ENCODE data around the gene TMC8.

The TMC8 gene, protein sequence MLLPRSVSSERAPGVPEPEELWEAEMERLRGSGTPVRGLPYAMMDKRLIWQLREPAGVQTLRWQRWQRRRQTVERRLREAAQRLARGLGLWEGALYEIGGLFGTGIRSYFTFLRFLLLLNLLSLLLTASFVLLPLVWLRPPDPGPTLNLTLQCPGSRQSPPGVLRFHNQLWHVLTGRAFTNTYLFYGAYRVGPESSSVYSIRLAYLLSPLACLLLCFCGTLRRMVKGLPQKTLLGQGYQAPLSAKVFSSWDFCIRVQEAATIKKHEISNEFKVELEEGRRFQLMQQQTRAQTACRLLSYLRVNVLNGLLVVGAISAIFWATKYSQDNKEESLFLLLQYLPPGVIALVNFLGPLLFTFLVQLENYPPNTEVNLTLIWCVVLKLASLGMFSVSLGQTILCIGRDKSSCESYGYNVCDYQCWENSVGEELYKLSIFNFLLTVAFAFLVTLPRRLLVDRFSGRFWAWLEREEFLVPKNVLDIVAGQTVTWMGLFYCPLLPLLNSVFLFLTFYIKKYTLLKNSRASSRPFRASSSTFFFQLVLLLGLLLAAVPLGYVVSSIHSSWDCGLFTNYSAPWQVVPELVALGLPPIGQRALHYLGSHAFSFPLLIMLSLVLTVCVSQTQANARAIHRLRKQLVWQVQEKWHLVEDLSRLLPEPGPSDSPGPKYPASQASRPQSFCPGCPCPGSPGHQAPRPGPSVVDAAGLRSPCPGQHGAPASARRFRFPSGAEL

DNA sequence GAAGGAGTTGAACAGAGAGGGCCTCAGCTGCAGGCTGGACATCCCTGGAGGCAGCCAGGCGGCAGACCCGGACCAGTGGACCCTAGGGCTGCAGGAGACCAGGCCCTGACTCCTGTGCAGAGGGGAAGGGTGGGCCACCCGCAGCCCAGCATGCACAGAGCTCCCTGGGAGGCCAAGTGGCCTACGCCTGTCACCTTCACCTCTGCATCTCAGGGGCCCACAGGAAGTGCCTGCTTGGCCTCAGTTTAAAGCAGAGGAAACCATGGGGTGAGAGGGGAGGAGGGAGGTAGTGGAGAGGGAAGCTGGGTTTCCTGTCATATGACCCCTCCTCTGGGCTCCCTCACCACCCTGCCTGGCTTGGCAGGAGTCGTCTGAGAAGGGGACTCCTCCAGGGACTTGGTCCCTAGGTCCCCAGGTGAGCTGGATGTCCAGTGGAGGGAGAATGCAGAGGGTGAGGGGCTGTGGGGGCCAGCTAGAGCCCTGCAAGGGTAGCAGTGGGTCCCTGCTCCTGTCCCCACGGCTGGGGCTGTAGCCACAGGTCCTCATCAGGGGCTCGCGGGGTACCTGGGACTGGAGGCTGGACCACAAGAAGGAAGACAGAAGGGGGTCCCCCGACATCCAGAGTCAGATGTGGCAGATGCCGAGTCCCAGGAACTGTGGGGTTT is at the start of gene TMC8:
Gene TMC8, plus strand, starts transcription at position 335 of the 665 bp plus-strand sequence. CDS start 818 bp downstream, outside the sequence.
- TF ChIP-seq RAD21 (IDR thresholded peaks at IDR 0.05; ENCODE audit: low read depth) (no peak), YY1 (IDR thresholded peaks at IDR 0.05; ENCODE audit: low read depth) (no peak), TCF12 (IDR thresholded peaks at IDR 0.05; ENCODE audit: low read depth) (no peak), CEBPB (IDR thresholded peaks at IDR 0.05) (no peak)
- TF ChIP-seq, protein P1, sequence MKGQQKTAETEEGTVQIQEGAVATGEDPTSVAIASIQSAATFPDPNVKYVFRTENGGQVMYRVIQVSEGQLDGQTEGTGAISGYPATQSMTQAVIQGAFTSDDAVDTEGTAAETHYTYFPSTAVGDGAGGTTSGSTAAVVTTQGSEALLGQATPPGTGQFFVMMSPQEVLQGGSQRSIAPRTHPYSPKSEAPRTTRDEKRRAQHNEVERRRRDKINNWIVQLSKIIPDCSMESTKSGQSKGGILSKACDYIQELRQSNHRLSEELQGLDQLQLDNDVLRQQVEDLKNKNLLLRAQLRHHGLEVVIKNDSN (IDR thresholded peaks at IDR 0.05) = 0 out of 2 replicates have a peak, but pooled peaks have one; percentile 22
- TF ChIP-seq, protein P2, sequence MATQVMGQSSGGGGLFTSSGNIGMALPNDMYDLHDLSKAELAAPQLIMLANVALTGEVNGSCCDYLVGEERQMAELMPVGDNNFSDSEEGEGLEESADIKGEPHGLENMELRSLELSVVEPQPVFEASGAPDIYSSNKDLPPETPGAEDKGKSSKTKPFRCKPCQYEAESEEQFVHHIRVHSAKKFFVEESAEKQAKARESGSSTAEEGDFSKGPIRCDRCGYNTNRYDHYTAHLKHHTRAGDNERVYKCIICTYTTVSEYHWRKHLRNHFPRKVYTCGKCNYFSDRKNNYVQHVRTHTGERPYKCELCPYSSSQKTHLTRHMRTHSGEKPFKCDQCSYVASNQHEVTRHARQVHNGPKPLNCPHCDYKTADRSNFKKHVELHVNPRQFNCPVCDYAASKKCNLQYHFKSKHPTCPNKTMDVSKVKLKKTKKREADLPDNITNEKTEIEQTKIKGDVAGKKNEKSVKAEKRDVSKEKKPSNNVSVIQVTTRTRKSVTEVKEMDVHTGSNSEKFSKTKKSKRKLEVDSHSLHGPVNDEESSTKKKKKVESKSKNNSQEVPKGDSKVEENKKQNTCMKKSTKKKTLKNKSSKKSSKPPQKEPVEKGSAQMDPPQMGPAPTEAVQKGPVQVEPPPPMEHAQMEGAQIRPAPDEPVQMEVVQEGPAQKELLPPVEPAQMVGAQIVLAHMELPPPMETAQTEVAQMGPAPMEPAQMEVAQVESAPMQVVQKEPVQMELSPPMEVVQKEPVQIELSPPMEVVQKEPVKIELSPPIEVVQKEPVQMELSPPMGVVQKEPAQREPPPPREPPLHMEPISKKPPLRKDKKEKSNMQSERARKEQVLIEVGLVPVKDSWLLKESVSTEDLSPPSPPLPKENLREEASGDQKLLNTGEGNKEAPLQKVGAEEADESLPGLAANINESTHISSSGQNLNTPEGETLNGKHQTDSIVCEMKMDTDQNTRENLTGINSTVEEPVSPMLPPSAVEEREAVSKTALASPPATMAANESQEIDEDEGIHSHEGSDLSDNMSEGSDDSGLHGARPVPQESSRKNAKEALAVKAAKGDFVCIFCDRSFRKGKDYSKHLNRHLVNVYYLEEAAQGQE (IDR thresholded peaks at IDR 0.05; ENCODE audit: low read depth) = no peak

DNA sequence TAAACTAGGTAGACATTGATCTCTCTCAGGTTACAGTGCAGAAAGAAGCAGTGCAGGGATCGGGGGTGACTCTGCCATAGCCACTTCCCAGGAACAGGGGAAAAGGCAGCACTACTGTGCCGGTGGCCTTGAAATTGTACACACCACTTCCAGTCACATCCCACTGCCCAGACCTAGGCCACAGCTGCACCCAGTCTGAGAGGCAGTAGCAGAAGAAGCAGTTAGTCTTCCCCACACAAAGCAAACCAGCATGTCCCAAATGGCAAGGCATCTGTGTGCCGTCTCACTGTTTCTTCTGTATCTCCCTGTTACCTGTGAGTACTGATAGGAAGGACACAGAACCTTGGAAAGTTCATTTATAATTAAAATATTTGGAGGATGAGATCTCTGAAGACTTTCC is 49.0 kb upstream of the TMC8 start:
- TF ChIP-seq, protein P1 (IDR thresholded peaks at IDR 0.05) = no peak
- TF ChIP-seq EGR1 (IDR thresholded peaks at IDR 0.05) = no peak
- TF ChIP-seq CREB1 (IDR thresholded peaks at IDR 0.05; ENCODE audit: low read depth) = no peak
- TF ChIP-seq, protein P3, sequence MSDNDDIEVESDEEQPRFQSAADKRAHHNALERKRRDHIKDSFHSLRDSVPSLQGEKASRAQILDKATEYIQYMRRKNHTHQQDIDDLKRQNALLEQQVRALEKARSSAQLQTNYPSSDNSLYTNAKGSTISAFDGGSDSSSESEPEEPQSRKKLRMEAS (IDR thresholded peaks at IDR 0.05) = no peak
- no peak for TF ChIP-seq TEAD4 (IDR thresholded peaks at IDR 0.05)
- TF ChIP-seq TCF12 (IDR thresholded peaks at IDR 0.05; ENCODE audit: low read depth) = no peak
- no peak for TF ChIP-seq ZBTB7A (IDR thresholded peaks at IDR 0.05; ENCODE audit: low read depth)
- TF ChIP-seq, protein P2 (IDR thresholded peaks at IDR 0.05; ENCODE audit: low read depth) = no peak
- TF ChIP-seq NFIC (IDR thresholded peaks at IDR 0.05) = no peak
- TF ChIP-seq CEBPB (IDR thresholded peaks at IDR 0.05) = no peak

DNA sequence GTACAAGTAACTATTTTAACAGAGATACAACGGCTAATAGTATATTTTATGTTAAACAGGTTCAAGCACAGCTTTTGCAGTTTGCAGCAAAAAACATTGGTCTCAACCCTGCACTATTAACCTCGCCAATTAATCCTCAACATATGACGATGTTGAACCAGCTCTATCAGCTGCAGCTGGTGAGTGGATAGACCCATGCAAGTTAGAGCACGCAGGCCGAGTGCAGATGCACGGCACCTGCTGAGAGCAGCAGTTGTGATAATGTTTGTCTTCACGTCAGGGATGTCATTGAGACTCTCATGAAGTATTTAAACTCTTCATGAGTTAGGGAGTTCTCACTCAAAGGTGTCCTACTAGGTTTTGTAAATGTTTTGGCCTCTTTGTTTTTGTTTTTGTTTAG is 47.6 kb upstream of the TMC8 start:
- TF ChIP-seq NFIC (IDR thresholded peaks at IDR 0.05) (no peak), RAD21 (IDR thresholded peaks at IDR 0.05; ENCODE audit: low read depth) (no peak), CREB1 (IDR thresholded peaks at IDR 0.05; ENCODE audit: low read depth) (no peak), CEBPB (IDR thresholded peaks at IDR 0.05) (no peak), YY1 (IDR thresholded peaks at IDR 0.05; ENCODE audit: low read depth) (no peak), TEAD4 (IDR thresholded peaks at IDR 0.05) (no peak)
- TF ChIP-seq, protein P2 (IDR thresholded peaks at IDR 0.05; ENCODE audit: low read depth) = no peak
- TF ChIP-seq, protein P1 (IDR thresholded peaks at IDR 0.05) = no peak

DNA sequence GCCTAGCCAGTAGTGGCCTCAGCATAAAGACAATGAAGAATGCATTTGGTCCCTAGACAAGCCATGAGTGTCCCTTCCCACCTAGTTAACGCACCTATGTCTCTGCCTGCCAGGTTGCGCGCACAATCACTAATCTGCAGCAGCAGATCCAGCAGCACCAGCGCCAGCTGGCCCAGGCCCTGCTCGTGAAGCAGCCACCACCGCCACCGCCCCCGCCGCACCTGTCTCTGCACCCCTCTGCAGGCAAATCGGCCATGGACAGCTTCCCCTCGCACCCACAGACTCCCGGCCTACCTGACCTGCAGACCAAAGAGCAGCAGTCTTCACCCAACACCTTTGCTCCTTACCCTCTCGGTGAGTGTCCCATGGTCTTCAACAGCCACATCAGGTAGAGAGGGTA is 43.8 kb upstream of the TMC8 start:
- no peak for TF ChIP-seq CEBPB (IDR thresholded peaks at IDR 0.05)
- TF ChIP-seq TAF1 (IDR thresholded peaks at IDR 0.05; ENCODE audit: low read depth) = no peak
- no peak for TF ChIP-seq TCF12 (IDR thresholded peaks at IDR 0.05; ENCODE audit: low read depth)

All from Ishikawa (cell line).